HepG2 (cell line): Measurements from ENCODE around the gene PAN2.

Experiments
- SMAD1 ChIP-seq: sonication (generic); formaldehyde crosslinking; IDR thresholded peaks from 2 replicates; pipeline ENCODE4 v1.4.0; 2020; ENCODE audit warnings: missing genetic modification reagents, low read depth, mild to moderate bottlenecking, borderline replicate concordance
- SNAPC2 ChIP-seq: sonication (generic); formaldehyde crosslinking; IDR thresholded peaks from 2 replicates; pipeline ENCODE4 v1.8.1; 2022; ENCODE audit warnings: mild to moderate bottlenecking, missing genetic modification reagents
- SOX6 ChIP-seq, 2 experiments: fragments of 450-650 bp in 1 of 2; sonication (generic) in 1 of 2; formaldehyde crosslinking in 1 of 2; IDR thresholded peaks; 2 replicates each; pipeline versions ENCODE4 v1.4.0 to v1.6.1; 2017 to 2020; ENCODE audit warnings: antibody characterized with exemption in 1 of 2, mild to moderate bottlenecking in 1 of 2, missing genetic modification reagents in 1 of 2
- ZNF30 ChIP-seq: sonication (generic); formaldehyde crosslinking; IDR thresholded peaks from 2 replicates; pipeline ENCODE4 v1.5.0; 2020; ENCODE audit warnings: mild to moderate bottlenecking, missing genetic modification reagents
- ZSCAN30 ChIP-seq: sonication (generic); formaldehyde crosslinking; IDR thresholded peaks from 2 replicates; pipeline ENCODE4 v1.5.0; 2020; ENCODE audit warnings: mild to moderate bottlenecking, missing genetic modification reagents
- TF ChIP-seq, protein P1 (sequence below): sonication (generic); formaldehyde crosslinking; IDR thresholded peaks from 2 replicates; pipeline ENCODE4 v1.5.0; 2020; ENCODE audit warnings: missing genetic modification reagents
- TF ChIP-seq, protein P2 (sequence below): IDR thresholded peaks from 2 replicates; pipeline ENCODE4 v1.6.1; 2012; ENCODE audit warnings: inconsistent platforms
- TF ChIP-seq, protein P3 (sequence below), 2 experiments: fragments of 450-650 bp in 1 of 2; sonication (generic) in 1 of 2; formaldehyde crosslinking in 1 of 2; IDR thresholded peaks; 2 replicates each; pipeline versions ENCODE4 v1.6.1 to v1.8.0; 2016 to 2022; ENCODE audit warnings: antibody characterized with exemption in 1 of 2, mild to moderate bottlenecking in 1 of 2, missing genetic modification reagents in 1 of 2
- TF ChIP-seq, protein P4 (sequence below): sonication (generic); formaldehyde crosslinking; IDR thresholded peaks from 2 replicates; pipeline ENCODE4 v1.5.0; 2020; ENCODE audit warnings: mild to moderate bottlenecking, missing genetic modification reagents, moderate library complexity
- TF ChIP-seq, protein P5 (sequence below): sonication (generic); formaldehyde crosslinking; IDR thresholded peaks from 2 replicates; pipeline ENCODE4 v1.4.0; 2020; ENCODE audit warnings: missing genetic modification reagents

DNA sequence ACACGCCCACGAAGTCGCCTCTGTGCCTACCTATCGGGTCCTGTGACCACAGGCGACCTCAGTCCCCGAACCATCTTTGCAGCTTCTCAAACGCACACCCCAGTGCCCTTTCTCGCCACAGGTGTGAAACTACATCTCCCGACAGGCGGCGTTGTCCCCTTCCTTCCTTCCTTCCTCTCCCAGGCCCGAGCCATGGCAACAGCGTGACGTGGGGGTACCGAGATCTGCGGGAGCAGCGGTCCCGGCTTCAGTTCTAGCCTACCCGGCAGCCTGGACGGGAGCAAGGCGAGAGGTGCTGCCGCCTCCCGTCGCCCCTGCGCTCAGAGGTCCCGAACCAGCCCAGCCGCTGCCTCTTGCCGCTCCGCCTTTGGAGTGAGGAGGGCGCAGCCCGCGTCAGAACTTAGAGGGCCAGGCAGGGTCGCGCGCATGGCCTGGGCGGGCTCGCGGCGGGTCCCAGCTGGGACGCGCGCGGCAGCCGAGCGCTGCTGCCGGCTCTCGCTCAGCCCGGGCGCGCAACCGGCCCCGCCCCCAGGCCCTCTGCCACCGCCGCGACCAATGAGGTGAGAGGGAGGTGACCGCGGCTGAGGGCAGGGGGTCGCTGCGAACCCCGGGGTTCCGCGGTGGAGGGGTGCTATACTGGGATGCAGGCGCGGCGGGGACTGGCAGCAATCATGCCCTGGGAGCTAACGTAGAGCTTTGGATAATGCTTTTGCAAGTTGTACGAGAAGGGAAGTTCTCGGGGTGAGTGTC lies 66.9 kb downstream of the PAN2 start, which contains the start of gene COQ10A:
- TF ChIP-seq, protein P1, sequence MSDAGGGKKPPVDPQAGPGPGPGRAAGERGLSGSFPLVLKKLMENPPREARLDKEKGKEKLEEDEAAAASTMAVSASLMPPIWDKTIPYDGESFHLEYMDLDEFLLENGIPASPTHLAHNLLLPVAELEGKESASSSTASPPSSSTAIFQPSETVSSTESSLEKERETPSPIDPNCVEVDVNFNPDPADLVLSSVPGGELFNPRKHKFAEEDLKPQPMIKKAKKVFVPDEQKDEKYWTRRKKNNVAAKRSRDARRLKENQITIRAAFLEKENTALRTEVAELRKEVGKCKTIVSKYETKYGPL (CRISPR knock-in tag) = no peak
- TF ChIP-seq SMAD1 (CRISPR knock-in tag) = peak; percentile 30; the same call in 1 of the 2 replicates
- TF ChIP-seq ZSCAN30 = no peak
- TF ChIP-seq ZNF30 (CRISPR knock-in tag) = 0 out of 2 replicates have a peak, but pooled peaks have one; percentile 48
- no peak for TF ChIP-seq SOX6 (IDR thresholded peaks at IDR 0.05)
- TF ChIP-seq SOX6 (CRISPR knock-in tag; IDR thresholded peaks at IDR 0.05) = peak; percentile 60
- TF ChIP-seq, protein P2, sequence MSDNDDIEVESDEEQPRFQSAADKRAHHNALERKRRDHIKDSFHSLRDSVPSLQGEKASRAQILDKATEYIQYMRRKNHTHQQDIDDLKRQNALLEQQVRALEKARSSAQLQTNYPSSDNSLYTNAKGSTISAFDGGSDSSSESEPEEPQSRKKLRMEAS = peak; percentile 71
- TF ChIP-seq, protein P3, sequence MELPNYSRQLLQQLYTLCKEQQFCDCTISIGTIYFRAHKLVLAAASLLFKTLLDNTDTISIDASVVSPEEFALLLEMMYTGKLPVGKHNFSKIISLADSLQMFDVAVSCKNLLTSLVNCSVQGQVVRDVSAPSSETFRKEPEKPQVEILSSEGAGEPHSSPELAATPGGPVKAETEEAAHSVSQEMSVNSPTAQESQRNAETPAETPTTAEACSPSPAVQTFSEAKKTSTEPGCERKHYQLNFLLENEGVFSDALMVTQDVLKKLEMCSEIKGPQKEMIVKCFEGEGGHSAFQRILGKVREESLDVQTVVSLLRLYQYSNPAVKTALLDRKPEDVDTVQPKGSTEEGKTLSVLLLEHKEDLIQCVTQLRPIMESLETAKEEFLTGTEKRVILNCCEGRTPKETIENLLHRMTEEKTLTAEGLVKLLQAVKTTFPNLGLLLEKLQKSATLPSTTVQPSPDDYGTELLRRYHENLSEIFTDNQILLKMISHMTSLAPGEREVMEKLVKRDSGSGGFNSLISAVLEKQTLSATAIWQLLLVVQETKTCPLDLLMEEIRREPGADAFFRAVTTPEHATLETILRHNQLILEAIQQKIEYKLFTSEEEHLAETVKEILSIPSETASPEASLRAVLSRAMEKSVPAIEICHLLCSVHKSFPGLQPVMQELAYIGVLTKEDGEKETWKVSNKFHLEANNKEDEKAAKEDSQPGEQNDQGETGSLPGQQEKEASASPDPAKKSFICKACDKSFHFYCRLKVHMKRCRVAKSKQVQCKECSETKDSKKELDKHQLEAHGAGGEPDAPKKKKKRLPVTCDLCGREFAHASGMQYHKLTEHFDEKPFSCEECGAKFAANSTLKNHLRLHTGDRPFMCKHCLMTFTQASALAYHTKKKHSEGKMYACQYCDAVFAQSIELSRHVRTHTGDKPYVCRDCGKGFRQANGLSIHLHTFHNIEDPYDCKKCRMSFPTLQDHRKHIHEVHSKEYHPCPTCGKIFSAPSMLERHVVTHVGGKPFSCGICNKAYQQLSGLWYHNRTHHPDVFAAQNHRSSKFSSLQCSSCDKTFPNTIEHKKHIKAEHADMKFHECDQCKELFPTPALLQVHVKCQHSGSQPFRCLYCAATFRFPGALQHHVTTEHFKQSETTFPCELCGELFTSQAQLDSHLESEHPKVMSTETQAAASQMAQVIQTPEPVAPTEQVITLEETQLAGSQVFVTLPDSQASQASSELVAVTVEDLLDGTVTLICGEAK (IDR thresholded peaks at IDR 0.05) = no peak
- TF ChIP-seq, protein P3 (CRISPR knock-in tag; IDR thresholded peaks at IDR 0.05) = peak; percentile 26; the same call in 1 of the 2 replicates
- TF ChIP-seq SNAPC2 (CRISPR knock-in tag) = peak; percentile 84; the same call in 1 of the 2 replicates
- TF ChIP-seq, protein P4, sequence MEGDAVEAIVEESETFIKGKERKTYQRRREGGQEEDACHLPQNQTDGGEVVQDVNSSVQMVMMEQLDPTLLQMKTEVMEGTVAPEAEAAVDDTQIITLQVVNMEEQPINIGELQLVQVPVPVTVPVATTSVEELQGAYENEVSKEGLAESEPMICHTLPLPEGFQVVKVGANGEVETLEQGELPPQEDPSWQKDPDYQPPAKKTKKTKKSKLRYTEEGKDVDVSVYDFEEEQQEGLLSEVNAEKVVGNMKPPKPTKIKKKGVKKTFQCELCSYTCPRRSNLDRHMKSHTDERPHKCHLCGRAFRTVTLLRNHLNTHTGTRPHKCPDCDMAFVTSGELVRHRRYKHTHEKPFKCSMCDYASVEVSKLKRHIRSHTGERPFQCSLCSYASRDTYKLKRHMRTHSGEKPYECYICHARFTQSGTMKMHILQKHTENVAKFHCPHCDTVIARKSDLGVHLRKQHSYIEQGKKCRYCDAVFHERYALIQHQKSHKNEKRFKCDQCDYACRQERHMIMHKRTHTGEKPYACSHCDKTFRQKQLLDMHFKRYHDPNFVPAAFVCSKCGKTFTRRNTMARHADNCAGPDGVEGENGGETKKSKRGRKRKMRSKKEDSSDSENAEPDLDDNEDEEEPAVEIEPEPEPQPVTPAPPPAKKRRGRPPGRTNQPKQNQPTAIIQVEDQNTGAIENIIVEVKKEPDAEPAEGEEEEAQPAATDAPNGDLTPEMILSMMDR (CRISPR knock-in tag) = peak; percentile 89
- TF ChIP-seq, protein P5, sequence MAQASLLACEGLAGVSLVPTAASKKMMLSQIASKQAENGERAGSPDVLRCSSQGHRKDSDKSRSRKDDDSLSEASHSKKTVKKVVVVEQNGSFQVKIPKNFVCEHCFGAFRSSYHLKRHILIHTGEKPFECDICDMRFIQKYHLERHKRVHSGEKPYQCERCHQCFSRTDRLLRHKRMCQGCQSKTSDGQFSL (CRISPR knock-in tag) = no peak
